Measurements from ENCODE around the gene ARHGEF12. TPM values are rescaled to one million over a fixed set of nuclear protein-coding genes. Genes with fewer than 3 reads are reported as not detected.
A peak's percentile ranks its signal among the peaks of the same experiment; 100 is the strongest.

The ARHGEF12 gene, protein sequence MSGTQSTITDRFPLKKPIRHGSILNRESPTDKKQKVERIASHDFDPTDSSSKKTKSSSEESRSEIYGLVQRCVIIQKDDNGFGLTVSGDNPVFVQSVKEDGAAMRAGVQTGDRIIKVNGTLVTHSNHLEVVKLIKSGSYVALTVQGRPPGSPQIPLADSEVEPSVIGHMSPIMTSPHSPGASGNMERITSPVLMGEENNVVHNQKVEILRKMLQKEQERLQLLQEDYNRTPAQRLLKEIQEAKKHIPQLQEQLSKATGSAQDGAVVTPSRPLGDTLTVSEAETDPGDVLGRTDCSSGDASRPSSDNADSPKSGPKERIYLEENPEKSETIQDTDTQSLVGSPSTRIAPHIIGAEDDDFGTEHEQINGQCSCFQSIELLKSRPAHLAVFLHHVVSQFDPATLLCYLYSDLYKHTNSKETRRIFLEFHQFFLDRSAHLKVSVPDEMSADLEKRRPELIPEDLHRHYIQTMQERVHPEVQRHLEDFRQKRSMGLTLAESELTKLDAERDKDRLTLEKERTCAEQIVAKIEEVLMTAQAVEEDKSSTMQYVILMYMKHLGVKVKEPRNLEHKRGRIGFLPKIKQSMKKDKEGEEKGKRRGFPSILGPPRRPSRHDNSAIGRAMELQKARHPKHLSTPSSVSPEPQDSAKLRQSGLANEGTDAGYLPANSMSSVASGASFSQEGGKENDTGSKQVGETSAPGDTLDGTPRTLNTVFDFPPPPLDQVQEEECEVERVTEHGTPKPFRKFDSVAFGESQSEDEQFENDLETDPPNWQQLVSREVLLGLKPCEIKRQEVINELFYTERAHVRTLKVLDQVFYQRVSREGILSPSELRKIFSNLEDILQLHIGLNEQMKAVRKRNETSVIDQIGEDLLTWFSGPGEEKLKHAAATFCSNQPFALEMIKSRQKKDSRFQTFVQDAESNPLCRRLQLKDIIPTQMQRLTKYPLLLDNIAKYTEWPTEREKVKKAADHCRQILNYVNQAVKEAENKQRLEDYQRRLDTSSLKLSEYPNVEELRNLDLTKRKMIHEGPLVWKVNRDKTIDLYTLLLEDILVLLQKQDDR (N-terminal part only)
- total RNA-seq, result 10 to 100 TPM; 15.7 to 19.9 (median 18.7) TPM

- peak; percentile 61 to 66 for ATAC-seq
- H3K27me3 Mint-ChIP-seq (ENCODE audit: low read depth), result peaks cover 46% of the 10 kb centered on the region
Measured at GRCh38 chr11:120335908-120336640, at the start of gene ARHGEF12. Gene ARHGEF12 (plus strand): TSS chr11:120336413. CDS start chr11:120337244, 831 bp downstream.

DNA sequence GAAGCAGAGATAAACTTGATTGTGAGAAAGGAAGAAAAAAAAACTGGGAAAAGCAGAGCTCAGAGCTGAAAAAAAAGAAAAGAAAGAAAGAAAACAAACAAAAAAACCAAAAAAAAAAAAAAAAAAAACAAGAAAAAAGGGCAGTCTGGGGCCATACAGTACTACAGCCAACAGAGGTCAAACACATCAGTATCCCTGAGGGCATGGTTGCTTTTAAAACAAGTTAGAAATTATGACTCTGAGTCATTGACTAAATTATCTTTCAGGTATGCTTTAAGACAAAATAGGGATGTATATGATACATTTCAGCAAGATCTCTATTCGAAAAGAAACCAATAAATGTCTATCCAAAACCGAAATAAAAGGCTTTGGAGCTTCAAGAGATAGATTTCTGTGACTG lies 48.2 kb upstream of the ARHGEF12 start:
- no peak overlapping the region for H3K4me3 Mint-ChIP-seq
- H3K36me3 Mint-ChIP-seq (ENCODE audit: insufficient read depth), result no peaks in the 10 kb centered on the region
- H3K4me1 Mint-ChIP-seq (ENCODE audit: low read depth), result no peaks in the 10 kb centered on the region
- ATAC-seq, result no peak
- DNase-seq, result no peak
- H3K27me3 Mint-ChIP-seq (ENCODE audit: low read depth), result peaks cover 23% of the 10 kb centered on the region
- H3K9me3 Mint-ChIP-seq, result no peaks in the 10 kb centered on the region

More at GRCh38 chr11:120335908-120336640, at the start of gene ARHGEF12:
- Mint-ChIP-seq H3K4me3 (peak within 1 kb of the TSS; percentile 90), H3K4me1 (ENCODE audit: low read depth) (peaks cover 38% of the 10 kb centered on the region), H3K9me3 (no peaks in the 10 kb centered on the region), H3K36me3 (ENCODE audit: insufficient read depth) (no peaks in the 10 kb centered on the region)
- DNase-seq, result peak; percentile 77

GRCh38 chr11:120289426-120289825 lies 46.8 kb upstream of the ARHGEF12 start:
- Mint-ChIP-seq H3K27me3 (ENCODE audit: low read depth) (peaks cover 35% of the 10 kb centered on the region), H3K4me3 (no peak overlapping the region), H3K4me1 (ENCODE audit: low read depth) (no peaks in the 10 kb centered on the region), H3K36me3 (ENCODE audit: insufficient read depth) (no peaks in the 10 kb centered on the region), H3K9me3 (no peaks in the 10 kb centered on the region)
- DNase-seq (no peak), ATAC-seq (no peak)

GRCh38 chr11:120290956-120291355 lies 45.3 kb upstream of the ARHGEF12 start:
- Mint-ChIP-seq H3K36me3 (ENCODE audit: insufficient read depth) (no peaks in the 10 kb centered on the region), H3K4me3 (no peak overlapping the region), H3K9me3 (no peaks in the 10 kb centered on the region), H3K4me1 (ENCODE audit: low read depth) (no peaks in the 10 kb centered on the region), H3K27me3 (ENCODE audit: low read depth) (peaks cover 38% of the 10 kb centered on the region)
- no peak for DNase-seq
- no peak for ATAC-seq

- H3K4me3 Mint-ChIP-seq, result no peak overlapping the region
- DNase-seq, result no peak
- H3K36me3 Mint-ChIP-seq (ENCODE audit: insufficient read depth), result no peaks in the 10 kb centered on the region
- no peaks in the 10 kb centered on the region for H3K9me3 Mint-ChIP-seq
- H3K4me1 Mint-ChIP-seq (ENCODE audit: low read depth), result no peaks in the 10 kb centered on the region
- peaks cover 42% of the 10 kb centered on the region for H3K27me3 Mint-ChIP-seq (ENCODE audit: low read depth)
- no peak for ATAC-seq
Measured at GRCh38 chr11:120293038-120293800, 43.0 kb upstream of the ARHGEF12 start.

GRCh38 chr11:120294096-120294495 lies 42.1 kb upstream of the ARHGEF12 start:
- DNase-seq (no peak), ATAC-seq (no peak)
- peaks cover 42% of the 10 kb centered on the region for H3K27me3 Mint-ChIP-seq (ENCODE audit: low read depth)

GRCh38 chr11:120295099-120295498 lies 41.1 kb upstream of the ARHGEF12 start:
- no peak for DNase-seq
- Mint-ChIP-seq H3K36me3 (ENCODE audit: insufficient read depth) (no peaks in the 10 kb centered on the region), H3K27me3 (ENCODE audit: low read depth) (peaks cover 40% of the 10 kb centered on the region), H3K4me3 (no peak overlapping the region), H3K4me1 (ENCODE audit: low read depth) (no peaks in the 10 kb centered on the region), H3K9me3 (no peaks in the 10 kb centered on the region)
- no peak for ATAC-seq

More at GRCh38 chr11:120294096-120294495, 42.1 kb upstream of the ARHGEF12 start:
- H3K4me3 Mint-ChIP-seq, result no peak overlapping the region
- H3K4me1 Mint-ChIP-seq (ENCODE audit: low read depth), result no peaks in the 10 kb centered on the region
- no peaks in the 10 kb centered on the region for H3K36me3 Mint-ChIP-seq (ENCODE audit: insufficient read depth)
- no peaks in the 10 kb centered on the region for H3K9me3 Mint-ChIP-seq

GRCh38 chr11:120296554-120296953 lies 39.7 kb upstream of the ARHGEF12 start:
- H3K27me3 Mint-ChIP-seq (ENCODE audit: low read depth), result peaks cover 41% of the 10 kb centered on the region

DNA sequence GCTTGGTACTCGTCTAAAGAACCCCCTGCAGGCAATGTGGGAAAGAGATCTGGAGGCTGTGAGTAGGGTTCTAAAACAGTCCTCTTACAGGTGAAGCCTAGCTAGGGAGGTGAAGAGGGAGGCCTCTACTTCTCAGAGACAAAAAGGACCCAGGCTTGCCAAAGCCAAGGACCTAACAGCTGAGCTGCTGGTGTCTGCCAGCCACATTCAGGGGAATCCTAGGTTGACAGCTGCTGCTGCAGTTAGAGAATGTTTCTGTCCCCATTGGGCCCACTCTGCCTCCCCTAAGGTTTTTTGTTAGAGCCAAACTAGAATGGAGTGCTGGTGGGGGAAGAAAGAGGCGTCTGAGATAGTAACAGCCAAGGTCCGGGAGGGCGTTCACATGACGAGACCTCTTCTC lies 37.8 kb upstream of the ARHGEF12 start:
- ATAC-seq (no peak), DNase-seq (no peak)
- Mint-ChIP-seq H3K27me3 (ENCODE audit: low read depth) (peaks cover 33% of the 10 kb centered on the region), H3K4me1 (ENCODE audit: low read depth) (no peaks in the 10 kb centered on the region), H3K36me3 (ENCODE audit: insufficient read depth) (no peaks in the 10 kb centered on the region), H3K4me3 (no peak overlapping the region), H3K9me3 (no peaks in the 10 kb centered on the region)

More at GRCh38 chr11:120296554-120296953, 39.7 kb upstream of the ARHGEF12 start:
- H3K4me3 Mint-ChIP-seq, result no peak overlapping the region
- ATAC-seq (no peak), DNase-seq (no peak)
- H3K9me3 Mint-ChIP-seq, result no peaks in the 10 kb centered on the region
- H3K36me3 Mint-ChIP-seq (ENCODE audit: insufficient read depth), result no peaks in the 10 kb centered on the region
- no peaks in the 10 kb centered on the region for H3K4me1 Mint-ChIP-seq (ENCODE audit: low read depth)

- H3K9me3 Mint-ChIP-seq, result no peaks in the 10 kb centered on the region
- H3K4me3 Mint-ChIP-seq, result no peak overlapping the region
- ATAC-seq, result no peak
- DNase-seq, result no peak
- H3K4me1 Mint-ChIP-seq (ENCODE audit: low read depth), result no peaks in the 10 kb centered on the region
- peaks cover 17% of the 10 kb centered on the region for H3K27me3 Mint-ChIP-seq (ENCODE audit: low read depth)
- H3K36me3 Mint-ChIP-seq (ENCODE audit: insufficient read depth), result no peaks in the 10 kb centered on the region
Measured at GRCh38 chr11:120302001-120302805, 34.0 kb upstream of the ARHGEF12 start.

DNA sequence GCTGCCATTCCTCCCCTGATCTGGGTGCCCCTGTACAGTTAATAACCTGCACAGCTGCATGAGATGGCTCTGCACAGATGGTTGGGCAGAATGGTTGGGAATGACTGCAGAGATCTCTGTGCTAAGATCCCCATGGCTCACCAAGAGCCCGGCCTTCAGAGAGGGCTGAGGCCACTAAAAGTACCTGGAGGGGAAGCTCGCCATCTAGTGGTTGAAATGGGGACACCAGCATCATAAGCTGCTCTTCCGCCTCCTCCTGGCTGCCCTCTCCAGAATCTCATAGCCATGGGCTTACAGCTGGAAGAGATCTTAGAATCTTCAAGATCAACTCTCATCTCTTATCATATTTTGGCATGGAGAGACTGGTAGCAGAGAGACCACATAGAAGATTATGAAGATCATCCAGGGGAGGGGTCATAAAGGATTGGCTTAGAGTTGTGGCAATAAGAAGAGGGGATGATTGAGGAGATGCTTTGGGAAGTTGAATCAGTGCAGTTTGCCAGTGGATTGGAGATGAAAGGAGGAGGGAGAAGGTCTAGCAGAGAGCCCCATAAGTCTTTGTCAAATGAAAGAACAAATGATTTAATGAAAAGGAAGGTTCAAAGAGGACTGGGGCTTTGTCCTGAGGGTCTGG lies 33.1 kb upstream of the ARHGEF12 start:
- Mint-ChIP-seq H3K27me3 (ENCODE audit: low read depth) (peaks cover 15% of the 10 kb centered on the region), H3K4me3 (no peak overlapping the region), H3K9me3 (no peaks in the 10 kb centered on the region), H3K4me1 (ENCODE audit: low read depth) (no peaks in the 10 kb centered on the region), H3K36me3 (ENCODE audit: insufficient read depth) (no peaks in the 10 kb centered on the region)
- peak; percentile 72 to 87 for ATAC-seq
- peak; percentile 51 for DNase-seq

- ATAC-seq (no peak), DNase-seq (no peak)
- no peaks in the 10 kb centered on the region for H3K36me3 Mint-ChIP-seq (ENCODE audit: insufficient read depth)
- no peak overlapping the region for H3K4me3 Mint-ChIP-seq
- H3K9me3 Mint-ChIP-seq, result no peaks in the 10 kb centered on the region
- no peaks in the 10 kb centered on the region for H3K4me1 Mint-ChIP-seq (ENCODE audit: low read depth)
- H3K27me3 Mint-ChIP-seq (ENCODE audit: low read depth), result peaks cover 14% of the 10 kb centered on the region
Measured at GRCh38 chr11:120304526-120304925, 31.7 kb upstream of the ARHGEF12 start.
